A673 (cell line): ENCODE measurements around the gene DHRS7.

Experiments
- EZH2 ChIP-seq: fragments of 200-600 bp; sonication (generic); IDR thresholded peaks from 2 replicates; pipeline ENCODE4 v1.6.1; 2017; ENCODE audit warnings: borderline replicate concordance, low read depth, mild to moderate bottlenecking, mixed read lengths, antibody characterized with exemption, low read length; ENCODE audit not compliant: poor library complexity, severe bottlenecking
- TF ChIP-seq, protein P1 (sequence below): fragments of 300-800, 200-600 bp; sonication (generic); conservative IDR thresholded peaks from 2 replicates; pipeline ENCODE4 v1.5.1; 2017; ENCODE audit warnings: low read depth, mild to moderate bottlenecking, antibody characterized with exemption, low read length, moderate library complexity, mixed read lengths

DNA sequence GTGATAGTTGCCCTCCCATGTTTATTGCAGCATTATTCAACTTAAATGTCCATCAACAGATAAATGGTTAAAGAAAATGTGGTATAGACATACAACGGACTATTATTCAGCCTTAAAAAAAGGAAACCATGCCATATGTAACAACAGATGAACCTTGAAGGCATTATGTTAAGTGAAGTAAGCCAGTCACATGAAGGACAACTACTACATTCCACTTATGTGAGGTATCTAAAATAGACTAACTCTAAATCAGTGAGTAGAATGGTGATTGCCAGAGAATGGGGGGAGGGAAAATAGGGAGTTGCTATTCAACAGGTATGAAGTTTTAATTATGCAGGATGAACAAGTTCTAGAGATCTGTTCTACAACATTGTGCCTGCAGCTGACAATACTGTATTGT is 63.4 kb downstream of the DHRS7 start:
- TF ChIP-seq, protein P1, sequence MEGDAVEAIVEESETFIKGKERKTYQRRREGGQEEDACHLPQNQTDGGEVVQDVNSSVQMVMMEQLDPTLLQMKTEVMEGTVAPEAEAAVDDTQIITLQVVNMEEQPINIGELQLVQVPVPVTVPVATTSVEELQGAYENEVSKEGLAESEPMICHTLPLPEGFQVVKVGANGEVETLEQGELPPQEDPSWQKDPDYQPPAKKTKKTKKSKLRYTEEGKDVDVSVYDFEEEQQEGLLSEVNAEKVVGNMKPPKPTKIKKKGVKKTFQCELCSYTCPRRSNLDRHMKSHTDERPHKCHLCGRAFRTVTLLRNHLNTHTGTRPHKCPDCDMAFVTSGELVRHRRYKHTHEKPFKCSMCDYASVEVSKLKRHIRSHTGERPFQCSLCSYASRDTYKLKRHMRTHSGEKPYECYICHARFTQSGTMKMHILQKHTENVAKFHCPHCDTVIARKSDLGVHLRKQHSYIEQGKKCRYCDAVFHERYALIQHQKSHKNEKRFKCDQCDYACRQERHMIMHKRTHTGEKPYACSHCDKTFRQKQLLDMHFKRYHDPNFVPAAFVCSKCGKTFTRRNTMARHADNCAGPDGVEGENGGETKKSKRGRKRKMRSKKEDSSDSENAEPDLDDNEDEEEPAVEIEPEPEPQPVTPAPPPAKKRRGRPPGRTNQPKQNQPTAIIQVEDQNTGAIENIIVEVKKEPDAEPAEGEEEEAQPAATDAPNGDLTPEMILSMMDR, result no peak
- no peak for TF ChIP-seq EZH2
